Measurements from ENCODE around the gene ARHGAP44. TPM values are rescaled to one million over a fixed set of nuclear protein-coding genes. Genes with fewer than 3 reads are reported as not detected.

ARHGAP44 gene
- total and polyA plus RNA-seq, 2 experiments from 2014 or later: 5.8 to 16.4 TPM

- Mint-ChIP-seq H3K27me3 (ENCODE audit: insufficient read depth, low read depth, poor library complexity) (peaks cover 11% of the 10 kb centered on the region), H3K9me3 (no peaks in the 10 kb centered on the region), H3K4me1 (peaks cover 33% of the 10 kb centered on the region), H3K36me3 (ENCODE audit: low read depth) (peaks cover 29% of the 10 kb centered on the region), H3K4me3 (no peak overlapping the region), H3K27ac (no peak overlapping the region)
- Histone ChIP-seq H3K27ac (ENCODE audit: low read depth) (no peak overlapping the region), H3K27me3 (ENCODE audit: insufficient read depth) (no peaks in the 10 kb centered on the region), H3K36me3 (ENCODE audit: insufficient read depth) (peaks cover 5% of the 10 kb centered on the region; the same call in 1 of the 2 replicates), H3K4me3 (no peak overlapping the region), H4K20me1 (replicated peaks; ENCODE audit: insufficient read depth) (no peaks in the 10 kb centered on the region; the same call in 1 of the 2 replicates), H3K9me2 (ENCODE audit: insufficient read depth) (no peaks in the 10 kb centered on the region), H3K79me2 (replicated peaks; ENCODE audit: insufficient read depth) (no peaks in the 10 kb centered on the region), H3F3A (replicated peaks; ENCODE audit: low read depth) (0 out of 2 replicates have a peak, but pooled peaks cover 3% of the 10 kb centered on the region), H2AFZ (no peak overlapping the region), H3K4me2 (no peak overlapping the region), H3K4me1 (ENCODE audit: insufficient read depth) (peaks cover 8% of the 10 kb centered on the region; the same call in 1 of the 2 replicates)
- TF ChIP-seq STAT1 (IDR thresholded peaks at IDR 0.05; ENCODE audit: unreplicated experiment) (no peak), EZH2phosphoT487 (IDR thresholded peaks at IDR 0.05; ENCODE audit: unreplicated experiment) (no peak), EZH2 (IDR thresholded peaks at IDR 0.05; ENCODE audit: low read depth, unreplicated experiment) (no peak), ZNF331 (CRISPR knock-in tag; IDR thresholded peaks at IDR 0.05; ENCODE audit: low read depth) (no peak)
- no peak for ATAC-seq
- no peak for DNase-seq (ENCODE audit: low spot score)
Measured at GRCh38 chr17:12985431-12986293, 196.4 kb downstream of the ARHGAP44 start.

DNA sequence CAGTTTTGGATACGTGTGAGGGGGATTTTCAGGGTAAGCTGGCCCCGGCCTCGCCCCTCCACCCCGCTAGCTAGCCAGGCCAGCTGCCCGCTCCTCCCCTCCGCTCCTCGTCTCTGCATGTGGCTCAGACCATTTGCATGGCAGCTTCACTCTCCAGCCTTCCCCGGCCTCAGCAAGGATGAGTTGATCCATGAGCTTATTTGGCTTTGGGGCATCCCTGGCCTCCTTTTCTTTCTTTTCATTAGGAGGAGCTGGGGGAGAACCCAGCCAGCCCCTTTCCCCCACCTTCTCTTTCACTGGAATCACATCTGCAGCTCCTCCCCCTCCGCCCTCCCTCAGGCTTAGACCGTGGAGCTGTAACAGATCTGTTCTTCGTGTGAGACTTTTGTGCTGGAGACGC, 197.8 kb downstream of the ARHGAP44 start:
- Histone ChIP-seq H3K9me2 (ENCODE audit: insufficient read depth) (no peaks in the 10 kb centered on the region), H3K4me2 (peak overlapping the region; percentile 43; the same call in 1 of the 2 replicates), H3F3A (replicated peaks; ENCODE audit: low read depth) (0 out of 2 replicates have a peak, but pooled peaks cover 3% of the 10 kb centered on the region), H3K4me1 (ENCODE audit: insufficient read depth) (peaks cover 8% of the 10 kb centered on the region; the same call in 1 of the 2 replicates), H3K36me3 (ENCODE audit: insufficient read depth) (peaks cover 13% of the 10 kb centered on the region), H3K27ac (ENCODE audit: low read depth) (no peak overlapping the region), H3K79me2 (replicated peaks; ENCODE audit: insufficient read depth) (no peaks in the 10 kb centered on the region), H3K27me3 (ENCODE audit: insufficient read depth) (no peaks in the 10 kb centered on the region), H2AFZ (no peak overlapping the region), H4K20me1 (replicated peaks; ENCODE audit: insufficient read depth) (peaks cover 2% of the 10 kb centered on the region), H3K4me3 (no peak overlapping the region)
- H3K4me3 Mint-ChIP-seq: 0 out of 3 replicates have a peak overlapping the region, but pooled peaks have one; percentile 12
- H3K9me3 Mint-ChIP-seq: no peaks in the 10 kb centered on the region
- peak; percentile 31 for DNase-seq (ENCODE audit: low spot score)
- peak; percentile 68 for ATAC-seq
- H3K27ac Mint-ChIP-seq: peak overlapping the region; percentile 10; the same call in 1 of the 2 replicates
- H3K36me3 Mint-ChIP-seq (ENCODE audit: low read depth): peaks cover 41% of the 10 kb centered on the region
- peaks cover 11% of the 10 kb centered on the region for H3K27me3 Mint-ChIP-seq (ENCODE audit: insufficient read depth, low read depth, poor library complexity)
- peaks cover 33% of the 10 kb centered on the region for H3K4me1 Mint-ChIP-seq
- TF ChIP-seq JUNB (IDR thresholded peaks at IDR 0.05; ENCODE audit: unreplicated experiment): no peak
- TF ChIP-seq CTCF (conservative IDR thresholded peaks at IDR 0.05; ENCODE audit: low read depth in 2 of 2): no peak
- TF ChIP-seq NANOG (IDR thresholded peaks at IDR 0.05; ENCODE audit: borderline replicate concordance): no peak
- TF ChIP-seq ZNF331 (CRISPR knock-in tag; IDR thresholded peaks at IDR 0.05; ENCODE audit: low read depth): no peak
- TF ChIP-seq ZNF462 (CRISPR knock-in tag; IDR thresholded peaks at IDR 0.05): no peak
- TF ChIP-seq POLR2AphosphoS5 (IDR thresholded peaks at IDR 0.05; ENCODE audit: low read depth): no peak
- TF ChIP-seq, protein P1, sequence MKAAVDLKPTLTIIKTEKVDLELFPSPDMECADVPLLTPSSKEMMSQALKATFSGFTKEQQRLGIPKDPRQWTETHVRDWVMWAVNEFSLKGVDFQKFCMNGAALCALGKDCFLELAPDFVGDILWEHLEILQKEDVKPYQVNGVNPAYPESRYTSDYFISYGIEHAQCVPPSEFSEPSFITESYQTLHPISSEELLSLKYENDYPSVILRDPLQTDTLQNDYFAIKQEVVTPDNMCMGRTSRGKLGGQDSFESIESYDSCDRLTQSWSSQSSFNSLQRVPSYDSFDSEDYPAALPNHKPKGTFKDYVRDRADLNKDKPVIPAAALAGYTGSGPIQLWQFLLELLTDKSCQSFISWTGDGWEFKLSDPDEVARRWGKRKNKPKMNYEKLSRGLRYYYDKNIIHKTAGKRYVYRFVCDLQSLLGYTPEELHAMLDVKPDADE (IDR thresholded peaks at IDR 0.05): no peak
- no peak for TF ChIP-seq STAT1 (IDR thresholded peaks at IDR 0.05; ENCODE audit: unreplicated experiment)

Measured in GM23338 (cell line).